ENCODE results near the gene SAE1. TPM values are rescaled to one million over a fixed set of nuclear protein-coding genes. Genes with fewer than 3 reads are reported as not detected.

Gene SAE1
- total RNA-seq, 4 donors from 2014 or later = 27.3 to 85.4 (median 51.8) TPM

DNA sequence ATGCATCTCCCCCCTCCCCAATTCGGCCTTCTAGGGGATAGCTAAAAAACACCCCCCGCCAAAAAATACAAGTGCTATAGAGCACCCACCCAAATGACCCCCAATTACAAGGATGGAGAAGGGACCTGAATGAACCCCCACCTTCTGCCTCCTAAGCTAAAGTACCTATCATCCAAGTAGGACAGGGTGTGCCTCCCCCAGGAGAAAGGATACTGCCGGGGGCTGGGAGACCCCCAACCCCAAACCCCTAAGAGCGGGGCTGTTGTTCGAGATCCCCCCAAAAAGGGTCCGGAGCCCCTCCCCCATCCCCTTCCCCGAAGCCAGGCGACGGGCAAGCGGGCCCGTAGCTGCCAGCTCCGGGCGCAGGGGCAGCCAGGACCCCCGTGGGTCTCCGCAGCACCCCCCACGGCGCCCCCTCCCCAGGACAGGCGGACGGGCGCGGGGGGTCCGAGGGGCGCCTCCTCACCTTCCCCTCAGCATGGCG lies 18.9 kb upstream of the SAE1 start:
- Histone ChIP-seq H3K4me3 (peak overlapping the region; percentile 73 to 96 (median 94)), H3K36me3 (no peaks in the 10 kb centered on the region), H3K27ac (peak overlapping the region; percentile 97 to 100 (median 100)), H3K4me1 (peaks cover 28 to 46% (median 44%) of the 10 kb centered on the region in 4 donors), H3K27me3 (no peaks in the 10 kb centered on the region), H3K9me3 (no peaks in the 10 kb centered on the region)
- in situ Hi-C loops (cut with MboI; ENCODE audit: low pct_ligation_motif_present in 1 of 4, low pct_unique_long_range_greater_than_20kb in 1 of 4, low sequenced_read_pairs in 3 of 4) = no loop called here
- intact Hi-C loops (cut with DNase I; ENCODE audit: low total_unique reads) = no loop called here
- DNase-seq = no peak
- 0% methylated on average over 2 to 4 of the region's 24 CpGs for WGBS, 2 donors (ENCODE audit: low coverage in 1 of 2)
- no peak for TF ChIP-seq POLR2A (IDR thresholded peaks at IDR 0.05)
- no peak for TF ChIP-seq POLR2AphosphoS5 (IDR thresholded peaks at IDR 0.05)
- no peak for TF ChIP-seq CTCF (IDR thresholded peaks at IDR 0.05)
- no peak for TF ChIP-seq EP300 (IDR thresholded peaks at IDR 0.05; ENCODE audit: low read depth)

DNA sequence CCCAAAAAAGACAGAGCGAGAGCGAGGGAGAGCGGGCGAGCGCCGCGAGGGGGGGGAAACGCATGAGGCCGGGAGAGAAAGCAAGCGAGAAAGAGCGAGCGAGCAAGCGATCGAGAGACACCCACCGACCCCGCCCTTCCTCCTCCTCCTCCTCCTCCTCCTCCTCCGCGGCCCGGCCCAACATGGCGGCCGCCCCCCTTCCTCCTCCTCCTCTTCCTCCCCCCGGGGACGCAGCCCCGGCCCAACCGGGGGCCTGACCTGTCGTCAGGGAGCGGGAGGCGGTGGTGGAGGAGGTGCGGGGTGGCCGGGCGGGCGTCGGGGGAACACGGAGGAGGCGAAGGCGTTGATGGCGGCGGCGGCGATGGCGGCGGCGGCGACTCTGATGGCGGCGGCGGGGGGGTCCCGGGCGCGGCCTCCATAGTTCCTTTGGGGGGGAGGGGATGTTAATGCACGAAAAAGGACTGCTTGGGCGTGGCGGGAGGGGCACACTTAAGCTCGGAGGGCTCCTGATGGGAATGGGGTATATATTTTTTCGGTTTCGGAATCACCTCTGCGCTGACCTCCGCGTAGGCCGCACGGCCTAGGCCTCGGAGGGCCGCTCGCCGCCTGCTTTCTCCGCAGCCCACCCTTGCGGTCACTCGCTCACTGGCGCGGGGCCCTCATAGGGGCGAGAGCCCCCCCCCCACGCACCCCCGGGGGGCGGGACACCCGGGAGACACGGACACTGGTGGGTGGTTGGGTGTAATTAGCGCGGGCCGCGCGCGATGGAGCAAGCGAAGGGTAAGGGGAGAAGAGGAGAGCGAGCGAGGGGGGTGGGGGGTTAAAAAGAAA lies 18.3 kb upstream of the SAE1 start:
- peak; percentile 90 for DNase-seq
- peaks cover 21 to 39% (median 37%) of the 10 kb centered on the region in 4 donors for H3K4me1 ChIP-seq
- H3K9me3 ChIP-seq = no peaks in the 10 kb centered on the region
- in situ Hi-C loops (cut with MboI; ENCODE audit: low pct_ligation_motif_present in 1 of 4, low pct_unique_long_range_greater_than_20kb in 1 of 4, low sequenced_read_pairs in 3 of 4) (no loop called here), intact Hi-C loops (cut with DNase I; ENCODE audit: low total_unique reads) (no loop called here)
- H3K27me3 ChIP-seq = no peaks in the 10 kb centered on the region
- H3K4me3 ChIP-seq = peak overlapping the region; percentile 73 to 96 (median 94)
- 1% methylated on average over 37 of the region's 85 CpGs; no CpG with 5 or more reads in 1 of the 2 donors for WGBS, 2 donors (ENCODE audit: low coverage in 1 of 2)
- H3K36me3 ChIP-seq = no peaks in the 10 kb centered on the region
- TF ChIP-seq EP300 (IDR thresholded peaks at IDR 0.05; ENCODE audit: low read depth) (no peak), CTCF (IDR thresholded peaks at IDR 0.05) (peak in 1 of 5 experiments; percentile 12), POLR2A (IDR thresholded peaks at IDR 0.05) (peak; percentile 84), POLR2AphosphoS5 (IDR thresholded peaks at IDR 0.05) (peak; percentile 58 to 90 (median 90))
- peak overlapping the region; percentile 97 to 100 (median 100) for H3K27ac ChIP-seq

DNA sequence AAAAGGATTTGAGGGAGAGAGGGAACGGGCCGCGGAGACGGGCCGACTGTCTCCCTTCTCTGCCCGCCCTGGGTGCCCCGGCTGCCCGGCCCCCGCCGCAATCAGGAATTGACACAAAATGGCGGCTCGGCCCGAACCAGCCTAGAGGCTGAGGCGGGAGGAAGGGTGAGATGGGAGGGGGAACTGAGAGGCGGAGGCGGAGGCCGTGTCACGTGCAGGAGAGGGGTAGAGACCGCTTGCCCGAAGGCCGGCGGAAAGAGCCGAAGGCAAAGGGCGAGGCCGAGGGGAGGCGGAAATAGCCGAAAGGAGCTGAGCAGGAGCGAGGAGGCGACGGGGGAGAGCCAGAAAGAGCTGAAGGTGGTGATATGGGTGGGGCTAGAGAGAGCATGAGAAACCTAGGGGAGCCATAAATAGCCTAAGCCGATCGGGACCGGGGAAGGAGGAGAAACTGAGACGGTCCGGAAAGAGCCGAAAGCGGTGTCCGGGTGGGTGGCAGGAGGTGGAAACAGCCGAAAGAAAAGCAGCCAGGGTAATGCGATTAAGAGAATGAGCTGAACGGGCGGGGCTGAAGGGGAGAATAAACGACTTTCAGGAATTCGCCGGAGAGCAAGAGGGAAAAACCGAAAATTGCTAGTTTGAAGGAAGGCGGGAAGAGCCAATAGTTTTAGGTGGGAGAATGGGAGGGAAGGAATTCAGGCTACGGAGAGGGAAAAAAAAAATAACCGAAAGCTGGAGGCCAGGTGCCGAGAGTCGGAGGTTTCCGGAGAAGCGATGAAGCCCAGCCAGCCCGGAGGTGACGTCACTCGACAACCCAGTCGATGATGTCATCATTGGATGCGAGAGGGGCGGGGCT lies 17.4 kb upstream of the SAE1 start, which contains the start of gene ZC3H4:
TSS of gene ZC3H4 (minus strand) at position 780 of the 853 bp plus-strand sequence. CDS start 1,192 bp downstream, outside the sequence.
- WGBS, 2 donors (ENCODE audit: low coverage in 1 of 2) = 0 to 1% methylated on average over 43 to 59 of the region's 59 CpGs
- Histone ChIP-seq H3K4me3 (peak within 1 kb of the TSS; percentile 73 to 96 (median 94)), H3K9me3 (no peaks in the 10 kb centered on the region), H3K36me3 (no peaks in the 10 kb centered on the region), H3K4me1 (peaks cover 15 to 31% (median 29%) of the 10 kb centered on the region in 4 donors), H3K27me3 (no peaks in the 10 kb centered on the region), H3K27ac (peak within 1 kb of the TSS; percentile 97 to 100 (median 100))
- in situ Hi-C loops (cut with MboI; ENCODE audit: low pct_ligation_motif_present in 1 of 4, low pct_unique_long_range_greater_than_20kb in 1 of 4, low sequenced_read_pairs in 3 of 4) (no loop called here), intact Hi-C loops (cut with DNase I; ENCODE audit: low total_unique reads) (no loop called here)
- TF ChIP-seq POLR2AphosphoS5 (IDR thresholded peaks at IDR 0.05) (peak; percentile 80 to 96 (median 93)), CTCF (IDR thresholded peaks at IDR 0.05) (no peak), POLR2A (IDR thresholded peaks at IDR 0.05) (peak; percentile 92), EP300 (IDR thresholded peaks at IDR 0.05; ENCODE audit: low read depth) (peak; percentile 9)
- DNase-seq = peak; percentile 99
